HG02759 (cell line): ENCODE measurements around the gene EXOC1L.
A peak's percentile ranks its signal among the peaks of the same experiment; 100 is the strongest.
"Not testable (repeated sequence)": the region's sequence is repeated elsewhere in the genome, so short reads cannot be mapped to it uniquely, and the experiment has no call there.

Experiments
- ATAC-seq: cut with Tn5 transposase; IDR thresholded peaks from one replicate; pipeline ENCODE4 v1.9.1; 2021; ENCODE audit warnings: mild to moderate bottlenecking, moderate library complexity; ENCODE audit not compliant: unreplicated experiment

EXOC1L gene

DNA sequence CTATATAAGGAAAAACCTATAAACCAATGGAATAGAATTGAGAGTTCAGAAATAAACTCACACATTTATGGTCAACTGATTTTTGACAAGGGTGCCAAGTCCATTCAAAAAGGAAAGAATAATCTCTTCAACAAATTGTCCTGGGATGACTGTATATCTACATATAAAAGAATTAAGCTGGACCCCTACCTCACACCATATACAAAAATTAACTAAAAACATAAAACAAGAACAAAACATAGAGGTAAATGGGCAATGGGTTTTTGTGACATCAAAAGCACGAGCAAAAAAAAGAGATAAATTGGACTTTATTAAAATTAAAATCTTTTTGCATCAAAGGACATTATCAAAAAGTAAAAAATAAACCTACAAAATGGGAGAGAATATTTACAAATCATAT lies 18.3 kb downstream of the EXOC1L start:
- no peak for ATAC-seq

DNA sequence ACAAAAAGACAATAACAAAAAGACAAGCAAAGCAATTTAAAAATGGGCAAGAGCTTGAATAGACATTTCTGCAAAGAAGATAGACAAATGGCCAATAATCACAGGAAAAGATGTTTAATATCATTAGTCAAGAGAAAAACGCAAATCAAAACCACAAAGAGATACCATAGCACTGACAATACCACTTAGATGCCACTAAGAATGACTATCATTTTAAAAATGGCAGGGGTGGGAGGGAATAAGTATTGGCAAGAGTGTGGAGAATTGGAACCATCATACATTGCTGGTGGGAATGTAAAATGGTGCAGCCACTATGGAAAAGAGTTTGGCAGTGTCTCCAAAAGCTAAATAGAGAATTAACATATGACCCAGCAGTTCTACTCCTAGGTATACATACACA lies 18.8 kb downstream of the EXOC1L start:
- ATAC-seq: no peak

DNA sequence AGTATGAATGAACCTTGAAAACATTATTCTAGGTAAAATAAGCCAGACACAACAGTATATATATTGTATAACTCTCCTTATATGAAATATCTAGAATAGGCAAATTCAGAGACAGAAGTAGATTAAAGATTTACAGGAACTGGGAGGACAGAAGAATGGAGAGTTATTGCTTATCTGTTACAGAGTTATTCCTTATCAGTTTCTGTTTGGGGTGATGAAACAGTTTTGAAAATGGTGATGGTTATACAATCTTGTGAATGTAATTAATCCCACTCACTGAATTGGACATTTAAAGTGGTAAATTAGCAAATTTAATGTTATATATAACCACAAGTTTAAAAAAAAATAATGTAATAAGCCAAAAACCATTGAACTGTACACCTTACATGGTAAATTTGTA lies 19.4 kb downstream of the EXOC1L start:
- ATAC-seq: no peak

DNA sequence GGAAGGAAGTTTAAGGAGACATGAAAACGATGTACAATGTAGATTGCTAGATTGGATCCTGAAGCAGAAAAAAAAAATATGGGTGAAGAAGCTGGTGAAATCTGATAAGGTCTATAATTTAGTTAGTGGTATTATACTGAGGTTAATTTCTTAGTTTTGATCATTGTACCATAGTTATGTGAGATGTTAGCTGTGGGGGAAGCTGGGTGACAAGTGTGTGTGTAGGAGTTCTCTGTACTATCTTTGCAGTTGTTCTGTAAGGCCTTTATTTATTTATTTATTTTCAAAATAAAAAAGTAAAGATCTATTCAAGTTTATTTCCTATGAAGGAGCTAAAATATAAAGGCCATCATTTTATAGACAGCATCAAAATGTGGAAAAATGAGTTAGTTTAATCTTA lies 21.4 kb downstream of the EXOC1L start:
- no peak for ATAC-seq

DNA sequence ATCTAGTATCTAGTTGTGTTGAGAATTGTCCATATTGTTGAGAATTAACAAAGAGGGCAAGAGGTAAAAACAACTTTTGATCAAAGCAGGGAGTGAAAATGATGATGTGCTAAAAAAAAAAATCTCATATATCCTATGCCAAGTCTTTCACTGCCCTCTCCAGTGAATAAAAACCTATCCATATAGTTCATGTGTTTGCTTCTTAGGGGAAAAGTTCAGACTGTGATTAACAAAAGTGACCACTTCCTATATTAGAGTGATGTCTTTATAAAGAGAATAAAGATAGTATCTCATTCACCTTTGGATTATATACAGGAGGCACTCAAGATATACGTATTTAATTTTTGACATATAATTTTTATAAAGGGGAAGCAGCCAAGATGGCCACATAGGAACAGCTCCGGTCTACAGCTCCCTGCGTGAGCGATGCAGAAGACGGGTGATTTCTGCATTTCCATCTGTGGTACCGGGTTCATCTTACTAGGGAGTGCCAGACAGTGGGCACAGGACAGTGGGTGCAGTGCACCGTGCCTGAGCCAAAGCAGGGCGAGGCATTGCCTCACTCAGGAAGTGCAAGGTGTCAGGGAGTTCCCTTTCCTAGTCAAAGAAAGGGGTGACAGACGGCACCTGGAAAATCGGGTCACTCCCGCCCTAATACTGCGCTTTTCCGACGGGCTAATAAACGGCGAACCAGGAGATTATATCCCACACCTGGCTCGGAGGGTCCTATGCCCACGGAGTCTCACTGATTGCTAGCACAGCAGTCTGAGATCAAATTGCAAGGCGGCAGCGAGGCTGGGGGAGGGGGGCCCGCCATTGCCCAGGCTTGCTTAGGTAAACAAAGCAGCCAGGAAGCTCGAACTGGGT lies 22.0 kb downstream of the EXOC1L start:
- ATAC-seq: not testable (repeated sequence)

DNA sequence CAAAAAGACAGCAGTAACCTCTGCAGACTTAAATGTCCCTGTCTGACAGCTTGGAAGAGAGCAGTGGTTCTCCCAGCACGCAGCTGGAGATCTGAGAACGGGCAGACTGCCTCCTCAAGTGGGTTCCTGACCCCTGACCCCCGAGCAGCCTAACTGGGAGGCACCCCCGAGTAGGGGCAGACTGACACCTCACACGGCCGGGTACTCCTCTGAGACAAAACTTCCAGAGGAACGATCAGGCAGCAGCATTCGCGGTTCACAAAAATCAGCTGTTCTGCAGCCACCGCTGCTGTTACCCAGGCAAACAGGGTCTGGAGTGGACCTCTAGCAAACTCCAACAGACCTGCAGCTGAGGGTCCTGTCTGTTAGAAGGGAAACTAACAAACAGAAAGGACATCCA lies 22.7 kb downstream of the EXOC1L start:
- not testable (repeated sequence) for ATAC-seq

DNA sequence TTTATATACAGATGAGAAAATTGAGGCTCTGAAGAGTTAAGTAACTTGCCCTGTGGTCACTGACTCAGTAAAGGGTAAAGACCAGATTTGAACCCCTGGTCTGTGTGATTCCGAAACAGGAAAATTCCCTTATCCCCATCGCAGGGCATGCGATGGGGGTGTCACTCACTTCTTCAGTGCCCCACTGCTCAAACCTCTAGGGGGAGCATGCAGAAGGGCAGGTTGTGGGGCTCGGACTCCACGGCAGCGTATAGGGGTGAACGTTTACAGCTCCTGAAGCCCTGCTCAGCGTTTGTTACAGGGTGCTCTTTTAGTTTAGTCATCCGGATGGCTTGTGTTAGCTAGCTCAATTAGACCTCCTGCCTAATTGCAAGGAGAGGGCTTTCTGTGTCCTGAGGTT lies 30.1 kb downstream of the EXOC1L start:
- no peak for ATAC-seq

DNA sequence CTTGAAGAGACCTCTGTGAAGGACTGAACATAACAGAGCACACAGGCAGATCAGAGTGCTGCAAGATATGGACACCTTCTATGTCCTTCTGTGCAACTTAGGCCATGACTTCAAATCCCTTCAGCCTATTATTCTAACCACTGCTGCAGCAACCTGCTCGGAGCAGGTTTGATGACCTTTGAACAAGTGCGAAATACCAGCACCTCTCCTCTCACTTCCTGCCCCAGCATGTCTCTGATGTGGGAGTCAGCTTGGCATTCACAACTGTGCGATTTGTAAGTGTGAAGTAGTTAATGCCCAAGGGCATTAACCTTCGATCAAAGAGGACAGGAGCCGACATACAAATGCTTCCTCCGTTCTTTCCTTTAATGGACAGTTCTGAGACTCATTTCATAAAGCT lies 32.3 kb downstream of the EXOC1L start:
- ATAC-seq: no peak

DNA sequence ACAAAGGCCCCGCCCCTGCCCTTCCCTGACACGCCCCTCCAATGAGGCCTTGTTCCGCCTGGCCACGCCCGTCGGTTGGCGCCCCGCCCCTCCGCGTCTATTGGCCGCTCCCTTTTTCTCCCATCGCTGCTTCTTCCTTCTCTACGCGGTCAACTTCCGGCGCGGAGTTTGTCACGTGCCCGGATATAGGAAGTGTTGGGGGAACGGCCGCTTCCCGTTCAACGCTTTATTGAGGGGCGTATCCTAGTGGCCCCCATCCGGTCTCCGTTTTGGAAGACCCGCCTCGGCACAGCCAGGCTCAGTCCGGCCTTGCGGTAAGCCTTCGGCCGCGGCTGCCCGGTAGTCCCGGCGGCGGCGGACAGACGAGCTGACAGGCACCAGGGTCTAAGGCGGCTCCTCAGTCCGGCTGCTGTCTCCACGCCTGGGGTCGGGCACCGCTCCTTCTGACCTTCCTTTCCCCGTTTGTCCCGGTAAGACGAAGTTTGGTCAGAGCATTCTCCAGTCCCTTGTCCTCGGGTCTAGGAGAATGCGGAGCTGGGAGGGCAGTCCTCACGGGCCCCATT lies 34.0 kb downstream of the EXOC1L start, which contains the start of gene EXOC1:
TSS of gene EXOC1 (plus strand) at position 165 of the 563 bp plus-strand sequence. CDS start 4,676 bp downstream, outside the sequence.
- ATAC-seq: peak; percentile 98

DNA sequence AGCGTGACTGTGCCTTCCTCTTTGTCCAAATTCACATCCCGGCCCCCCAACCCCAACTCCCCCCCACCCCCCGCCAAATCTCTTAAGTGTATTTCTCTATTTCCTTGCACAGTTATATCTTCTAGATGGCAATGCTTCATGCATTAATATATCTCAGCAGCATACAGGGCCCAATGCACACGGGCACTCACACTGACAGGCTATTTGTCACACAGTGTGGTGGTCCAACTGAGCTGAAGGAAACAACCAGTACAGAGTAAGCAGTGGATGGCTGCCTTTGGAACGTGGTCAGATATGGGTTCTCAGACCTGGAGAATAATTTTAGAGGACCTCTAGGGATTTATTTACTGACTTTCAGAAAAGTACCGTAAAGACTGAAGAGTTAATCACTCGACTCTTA lies 34.5 kb downstream of the EXOC1L start:
- ATAC-seq: no peak

DNA sequence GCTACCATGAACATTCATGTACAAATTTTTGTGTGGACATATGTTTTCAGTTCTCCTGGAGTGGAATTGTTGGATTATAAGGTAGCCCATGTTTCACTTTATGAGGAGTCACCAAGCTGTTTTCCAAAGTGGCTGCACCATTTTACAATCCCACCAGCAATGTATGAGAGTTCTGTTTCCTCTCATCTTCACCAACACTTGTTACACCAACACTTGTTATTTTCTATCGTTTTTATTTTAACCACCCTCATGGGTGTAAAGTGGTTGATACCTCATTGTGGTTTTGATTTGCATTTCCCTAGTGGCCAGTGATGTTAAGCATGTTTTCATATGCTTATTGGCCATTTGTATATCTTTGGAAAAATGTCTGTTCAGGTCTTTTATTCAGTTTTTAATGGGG lies 38.0 kb downstream of the EXOC1L start:
- ATAC-seq: no peak

DNA sequence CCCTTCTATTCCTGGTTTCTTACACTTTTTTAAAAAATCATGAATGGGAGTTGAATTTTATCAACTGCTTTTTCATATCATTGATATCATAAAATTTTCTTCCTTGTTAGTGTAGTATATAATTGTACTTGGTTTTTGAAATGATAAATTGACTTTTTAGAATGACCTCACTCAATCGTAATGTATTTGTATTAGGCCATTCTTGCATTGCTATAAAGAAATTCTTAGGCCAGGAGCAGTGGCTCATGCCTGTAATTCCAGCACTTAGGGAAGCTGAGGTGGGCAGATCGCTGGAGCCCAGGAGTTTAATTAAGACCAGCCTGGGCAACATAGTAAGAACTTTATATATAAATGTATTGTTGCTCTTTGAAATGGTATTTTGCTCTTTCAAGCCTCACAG lies 40.1 kb downstream of the EXOC1L start:
- ATAC-seq: no peak

DNA sequence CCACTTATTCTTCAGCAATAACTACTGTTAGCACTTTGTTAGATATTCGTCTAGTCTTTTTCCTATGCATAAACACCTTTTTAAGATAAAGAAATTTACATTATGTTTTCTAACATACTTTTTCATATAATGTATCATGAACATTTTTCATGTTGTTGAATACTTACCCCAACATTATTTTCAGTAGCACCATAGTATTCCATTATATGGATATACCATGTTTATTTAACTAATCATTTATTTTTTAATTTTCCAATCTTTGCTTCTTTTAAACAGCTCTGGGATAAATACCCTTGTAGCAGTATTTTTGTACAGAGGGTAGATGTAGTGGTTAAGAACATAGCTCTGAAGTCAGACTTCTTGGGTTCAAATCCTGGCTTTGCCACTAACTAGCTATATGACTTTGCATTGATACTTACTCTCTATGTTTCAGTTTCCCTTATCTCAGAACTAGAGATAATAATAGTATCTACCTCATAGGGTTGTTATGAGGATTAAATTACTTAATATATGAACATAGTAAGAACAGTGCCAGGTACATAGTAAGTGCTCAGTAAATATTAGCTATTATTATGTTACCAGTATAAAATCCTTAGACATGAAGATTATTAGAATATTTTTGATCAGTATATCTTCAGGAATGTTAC lies 45.1 kb downstream of the EXOC1L start:
- no peak for ATAC-seq

DNA sequence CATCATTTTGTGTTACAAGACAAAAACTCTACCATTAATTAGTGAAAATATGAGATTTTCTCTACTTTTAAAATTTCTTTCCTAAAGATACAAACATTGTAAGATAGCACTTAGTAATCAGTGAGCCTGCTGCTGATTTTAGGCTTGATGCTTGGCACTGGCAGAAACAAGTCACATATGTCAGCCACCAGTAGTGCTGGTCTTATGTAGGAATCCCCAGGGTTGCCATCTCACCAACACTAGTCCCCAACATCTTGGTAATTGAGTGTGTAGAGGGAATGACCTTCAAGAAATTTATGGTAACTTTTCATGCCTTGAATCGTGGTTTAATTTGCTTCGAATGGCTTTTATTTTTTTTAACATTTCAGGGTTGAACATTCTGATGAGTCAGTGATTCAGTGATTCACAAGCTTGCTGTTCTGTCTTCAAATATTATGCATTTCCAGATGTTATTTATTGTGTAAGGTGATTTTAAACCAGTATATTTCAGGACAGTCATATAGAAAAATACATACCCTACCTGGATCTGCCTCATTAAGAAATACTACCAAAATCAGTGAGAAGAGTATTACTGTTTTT lies 45.7 kb downstream of the EXOC1L start:
- ATAC-seq: no peak

DNA sequence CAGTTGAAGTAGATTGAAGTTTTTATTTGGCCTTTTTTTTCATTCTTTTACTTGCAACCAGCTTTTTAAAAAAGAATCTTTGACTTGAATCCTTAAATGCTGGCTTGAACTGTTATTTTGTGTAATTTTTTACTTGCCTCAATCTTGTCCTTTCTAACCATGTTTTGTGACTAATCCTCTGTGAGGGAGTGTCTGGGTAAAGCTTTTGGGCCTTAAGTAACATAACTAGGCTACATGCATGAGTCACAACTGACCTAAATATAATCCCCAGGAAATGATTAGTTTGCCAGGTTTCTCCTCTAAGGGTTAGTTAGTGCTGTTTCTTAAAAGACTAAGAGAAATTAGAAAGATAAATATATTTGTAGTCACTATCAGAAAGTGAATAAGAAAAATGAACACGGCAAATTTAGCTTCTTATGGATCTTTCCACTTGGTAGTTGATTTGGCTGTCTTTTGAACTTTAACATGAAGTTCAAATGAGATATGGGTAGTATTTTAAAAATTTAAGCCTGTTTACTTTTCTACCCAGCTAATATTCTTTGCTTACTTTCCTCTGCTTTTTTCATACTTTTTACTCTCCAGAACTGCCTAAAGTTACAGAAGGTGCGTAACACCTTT lies 46.8 kb downstream of the EXOC1L start:
- peak; percentile 85 for ATAC-seq

DNA sequence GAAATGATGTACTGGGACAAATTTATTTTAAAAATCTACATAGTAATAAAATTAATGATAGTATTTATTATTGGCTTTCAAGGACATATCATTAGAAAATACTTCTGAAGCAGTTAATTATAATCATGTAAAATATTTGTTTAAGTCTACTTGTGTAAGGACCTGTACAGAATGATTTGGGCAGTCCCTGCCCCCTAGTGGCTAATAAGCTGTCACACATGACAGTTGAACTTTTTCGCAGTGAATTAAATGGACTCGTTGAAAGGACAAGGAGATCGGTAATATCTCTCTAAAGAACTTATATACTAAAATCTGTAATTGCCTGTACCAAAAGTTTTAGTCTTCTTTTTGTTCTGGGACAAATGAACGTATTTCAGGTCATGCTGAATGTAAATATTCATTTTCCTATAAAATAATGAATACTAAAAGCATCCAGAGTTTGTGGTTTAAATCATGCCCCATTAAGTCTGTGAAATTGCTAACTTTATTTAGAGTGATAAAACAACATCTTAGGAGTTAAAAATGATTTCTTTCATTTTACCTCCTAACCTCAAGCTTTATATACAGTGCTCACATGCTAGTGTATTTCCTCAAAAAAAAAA lies 47.5 kb downstream of the EXOC1L start:
- ATAC-seq: peak; percentile 83

DNA sequence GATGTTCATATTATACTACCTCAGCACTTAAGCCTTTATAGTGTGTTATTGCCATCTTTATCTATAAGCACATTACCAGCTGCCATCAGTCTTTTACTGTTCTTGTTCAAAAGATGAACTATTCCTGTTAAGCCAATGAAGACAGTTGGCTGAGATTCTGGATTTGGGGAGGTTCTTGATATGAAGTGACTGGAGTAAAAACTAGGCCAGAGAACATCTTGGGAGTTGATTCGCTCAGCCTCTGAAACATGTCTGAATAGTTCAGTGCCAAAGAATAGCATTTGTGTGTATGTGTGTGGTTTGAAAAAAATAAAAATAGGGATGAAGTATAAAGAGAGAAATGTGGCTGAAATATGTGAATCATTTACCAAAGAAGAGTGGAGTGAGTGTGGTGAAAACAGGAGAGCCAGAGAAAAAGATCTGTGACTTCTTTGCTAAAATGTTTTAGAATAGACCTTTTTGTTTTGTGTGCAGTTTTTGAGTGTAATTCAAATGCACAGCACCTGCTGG lies 49.0 kb downstream of the EXOC1L start:
- ATAC-seq: no peak

DNA sequence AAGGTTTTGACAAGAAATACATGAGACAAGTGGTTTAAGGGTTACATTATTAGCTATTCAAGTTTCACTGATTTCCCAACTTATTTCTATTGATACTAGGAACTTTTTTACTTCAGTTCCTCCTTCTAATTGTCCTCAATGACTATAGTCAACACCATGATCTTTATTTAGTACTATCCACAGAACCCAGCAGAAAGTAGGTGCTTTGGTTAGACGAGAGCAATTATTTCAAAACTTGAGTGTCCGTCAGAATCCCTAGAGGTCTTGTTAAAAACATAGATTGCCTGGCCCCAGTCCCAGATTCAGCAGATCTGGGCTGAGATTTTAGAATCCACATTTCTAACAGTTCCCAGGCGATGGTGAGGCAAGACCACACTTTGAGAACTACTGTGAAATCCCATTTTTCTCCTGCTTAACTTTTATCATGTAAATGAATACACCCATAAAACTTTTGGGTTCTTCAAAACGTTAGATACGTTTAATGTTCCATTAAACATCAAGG lies 51.8 kb downstream of the EXOC1L start:
- no peak for ATAC-seq

DNA sequence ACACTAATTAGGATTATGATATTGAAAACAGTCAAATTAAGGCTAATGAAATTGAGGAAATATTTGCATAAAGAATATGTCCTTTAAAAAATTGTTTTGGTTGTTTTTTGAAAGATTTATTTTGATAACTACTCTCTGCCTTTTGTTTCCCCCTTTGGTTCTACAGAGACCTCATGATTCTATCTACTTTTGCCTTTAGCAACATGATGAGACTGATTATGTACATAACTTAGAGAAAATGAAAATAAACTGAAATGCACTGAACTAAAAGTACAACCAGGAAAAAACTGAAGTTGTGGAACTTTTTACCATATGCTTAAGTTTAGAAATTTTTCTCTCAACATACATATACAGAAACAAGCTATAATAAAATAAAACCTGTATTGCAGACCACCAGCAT lies 55.2 kb downstream of the EXOC1L start:
- ATAC-seq: no peak

DNA sequence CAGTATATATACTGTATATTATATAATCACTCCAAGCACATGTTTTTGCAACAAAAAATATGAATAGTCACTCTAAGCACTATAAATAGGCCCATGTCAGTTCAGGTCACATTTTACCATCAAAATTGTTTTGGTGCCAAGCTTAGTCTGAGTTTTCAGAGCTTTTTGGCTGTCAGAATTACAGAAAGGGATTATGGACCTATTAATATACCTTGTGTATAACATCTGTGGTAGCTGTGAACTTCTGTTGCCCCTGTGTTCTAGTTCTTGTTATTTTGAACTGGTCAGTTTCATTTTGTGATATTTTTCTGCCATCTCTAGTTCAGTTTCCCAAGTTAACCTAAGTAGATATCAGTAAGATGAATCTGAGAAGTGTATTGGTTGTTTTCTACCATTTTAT lies 56.8 kb downstream of the EXOC1L start:
- no peak for ATAC-seq
